Activated CD8-positive, alpha-beta memory T cell treated with anti-CD3 and anti-CD28 coated beads for 24 hours (primary cell): Measurements from ENCODE around the gene S100A13.
"Not testable (repeated sequence)": the region's sequence is repeated elsewhere in the genome, so short reads cannot be mapped to it uniquely, and the experiment has no call there.

ENCODE experiments used
- DNase-seq: peaks from one replicate; pipeline ENCODE4 v3.0.0-alpha.2; 2020

S100A13 gene

GRCh38 chr1:153647346-153647714 is 20.0 kb upstream of the S100A13 start:
- DNase-seq, result no peak

DNA sequence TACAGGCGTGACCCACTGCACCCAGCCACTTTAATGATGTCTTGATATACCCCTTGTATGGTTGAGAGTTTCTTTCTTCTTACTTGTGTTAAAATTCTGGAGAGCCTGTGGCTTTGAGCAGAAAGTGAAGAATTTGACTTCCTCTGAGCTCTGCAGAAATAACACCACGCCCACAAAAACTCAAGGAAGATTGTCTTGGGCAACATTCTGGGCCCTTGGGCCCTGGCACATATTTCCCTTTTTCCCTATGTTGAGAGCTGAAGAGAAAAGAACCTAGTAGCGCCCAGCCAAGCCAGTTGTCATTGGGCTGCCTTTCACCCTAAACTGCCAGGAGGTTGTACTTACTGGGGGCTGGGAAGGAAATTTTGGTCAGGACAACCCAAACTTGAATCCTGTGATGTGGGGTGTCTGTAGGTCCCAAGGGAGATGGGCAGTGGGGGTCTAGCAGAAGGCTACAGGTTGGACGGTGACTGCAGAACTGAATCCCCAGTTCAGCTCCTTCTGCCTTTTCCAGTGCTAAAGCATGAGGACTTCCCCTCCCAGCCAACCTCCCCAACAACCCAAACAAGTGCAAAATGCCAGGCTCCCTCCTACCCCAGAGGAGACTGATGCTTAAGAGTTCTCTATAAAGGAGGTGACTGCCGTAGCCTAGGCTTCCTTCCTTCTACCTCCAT is 19.5 kb upstream of the S100A13 start:
- DNase-seq, result no peak

GRCh38 chr1:153643816-153644215 is 16.5 kb upstream of the S100A13 start:
- no peak for DNase-seq

DNA sequence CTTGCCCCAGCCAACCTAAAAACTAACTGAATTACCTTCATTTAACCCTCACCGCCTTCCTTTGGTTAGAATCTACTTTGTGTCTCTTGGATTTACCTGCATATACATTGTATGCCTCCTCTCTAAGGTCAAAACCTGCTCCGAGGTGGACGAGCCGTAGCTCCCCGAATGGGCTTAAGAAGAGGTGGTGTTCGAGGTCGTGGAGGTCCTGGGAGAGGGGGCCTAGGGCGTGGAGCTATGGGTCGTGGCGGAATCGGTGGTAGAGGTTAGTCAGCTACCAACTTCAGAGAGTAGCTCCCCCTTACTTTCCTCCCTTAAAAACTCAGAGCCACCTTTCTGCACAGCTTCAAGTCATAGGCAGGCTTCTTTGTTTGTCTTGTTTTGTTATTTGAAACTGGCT is 15.8 kb upstream of the S100A13 start:
- no peak for DNase-seq

GRCh38 chr1:153642161-153642560 is 14.9 kb upstream of the S100A13 start:
- no peak for DNase-seq

GRCh38 chr1:153640861-153641260 is 13.6 kb upstream of the S100A13 start:
- no peak for DNase-seq

DNA sequence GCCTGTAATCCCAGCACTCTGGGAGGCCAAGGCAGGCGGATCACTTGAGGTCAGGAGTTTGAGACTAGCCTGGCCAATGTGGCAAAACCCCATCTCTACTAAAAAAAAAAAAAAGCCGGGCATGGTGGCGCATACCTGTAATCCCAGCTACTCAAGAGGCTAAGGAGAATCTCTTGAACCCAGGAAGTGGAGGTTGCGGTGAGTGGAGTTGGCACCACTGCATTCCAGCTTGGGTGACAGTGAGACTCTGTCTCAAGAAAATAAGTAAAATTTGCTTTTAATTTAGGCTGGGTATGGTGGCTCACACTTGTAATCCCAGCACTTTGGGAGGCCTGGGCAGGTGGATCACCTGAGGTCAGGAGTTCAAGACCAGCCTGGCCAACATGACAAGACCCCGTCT is 12.9 kb upstream of the S100A13 start:
- DNase-seq, result not testable (repeated sequence)

GRCh38 chr1:153639280-153639679 is 12.0 kb upstream of the S100A13 start:
- no peak for DNase-seq

DNA sequence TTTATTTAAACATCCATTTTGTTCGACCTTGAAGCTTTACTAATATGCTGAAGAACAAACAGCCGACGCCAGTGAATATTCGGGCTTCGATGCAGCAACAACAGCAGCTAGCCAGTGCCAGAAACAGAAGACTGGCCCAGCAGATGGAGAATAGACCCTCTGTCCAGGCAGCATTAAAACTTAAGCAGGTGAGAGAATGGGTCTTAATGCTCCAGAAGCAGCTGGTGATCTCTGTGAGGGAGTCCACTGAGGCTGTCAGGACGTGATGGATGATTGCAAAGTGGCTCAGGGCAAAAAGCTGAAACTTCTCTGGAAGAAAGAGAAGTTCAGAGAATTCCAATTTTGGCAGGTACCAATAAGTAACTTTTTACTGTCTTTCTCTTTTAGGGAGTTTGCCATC is 11.0 kb upstream of the S100A13 start:
- no peak for DNase-seq

DNA sequence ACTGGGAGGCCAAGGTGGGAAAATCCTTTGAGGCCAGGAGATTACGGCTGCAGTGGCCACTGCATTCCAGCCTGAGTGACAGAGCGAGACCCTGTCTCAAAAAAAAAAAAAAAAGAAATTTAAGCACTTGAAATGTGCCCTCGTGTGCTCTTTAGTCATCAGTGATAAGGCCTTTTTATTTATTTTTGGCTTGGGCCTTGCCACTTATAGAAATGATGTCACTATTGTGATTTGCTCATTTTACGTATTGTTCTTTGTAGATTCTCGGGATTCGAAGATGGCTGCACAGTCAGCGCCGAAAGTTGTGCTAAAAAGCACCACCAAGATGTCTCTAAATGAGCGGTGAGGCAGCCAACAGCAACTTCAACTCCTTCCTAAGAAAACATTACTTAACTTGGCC is 9.0 kb upstream of the S100A13 start:
- no peak for DNase-seq

DNA sequence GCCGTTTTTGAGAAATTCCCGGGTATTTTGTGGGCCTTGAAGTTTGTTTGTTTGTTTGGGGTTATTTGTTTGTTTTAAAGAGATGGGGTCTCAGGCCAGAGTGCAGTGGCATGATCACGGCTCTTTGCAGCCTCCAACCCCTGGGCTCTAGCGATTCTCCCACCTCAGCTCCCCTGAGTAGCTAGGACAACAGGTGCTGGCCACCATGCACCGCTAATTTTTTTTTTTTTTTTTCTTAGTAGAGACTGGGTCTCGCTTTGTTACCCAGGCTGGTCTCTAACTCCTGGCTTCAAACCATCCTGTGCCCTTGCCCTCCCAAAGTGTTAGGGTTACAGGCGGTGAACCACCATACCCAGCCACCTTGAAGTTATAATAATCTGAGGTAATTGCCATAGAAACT is 8.6 kb upstream of the S100A13 start:
- no peak for DNase-seq

GRCh38 chr1:153633754-153634665 is 6.7 kb upstream of the S100A13 start, which contains the start of gene CHTOP:
Gene CHTOP (plus strand): TSS chr1:153634066. CDS start chr1:153636589, 2,523 bp downstream.
- peak; percentile 100 for DNase-seq

DNA sequence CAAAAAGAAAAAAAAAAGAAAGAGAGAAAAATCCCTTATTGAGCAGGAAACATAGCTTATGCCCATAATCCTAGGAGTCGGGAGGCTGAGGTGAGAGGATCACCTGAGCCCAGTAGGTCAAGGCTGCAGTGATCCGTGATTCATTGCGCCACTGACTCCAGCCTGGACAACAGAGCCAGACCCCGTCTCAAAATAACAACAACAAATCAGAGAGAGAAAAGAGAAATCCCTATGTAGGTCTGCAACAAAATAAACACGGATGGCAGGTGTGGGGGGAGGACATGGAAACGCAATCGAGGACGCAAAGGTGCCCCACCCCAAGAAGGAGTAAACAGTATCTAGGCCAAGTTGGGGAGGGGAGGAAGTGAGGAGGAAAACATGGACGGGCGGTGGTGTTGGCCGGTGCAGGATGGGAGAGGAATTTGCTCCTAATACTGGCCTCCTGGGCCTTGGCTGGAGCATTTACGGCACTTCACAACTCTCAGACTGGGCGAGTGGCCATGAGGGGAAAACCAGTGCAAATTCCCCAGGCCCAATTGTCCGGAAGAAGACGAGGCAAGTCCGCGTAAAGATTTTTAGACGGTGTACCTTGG is 6.0 kb upstream of the S100A13 start:
- no peak for DNase-seq

- DNase-seq, result no peak
These were observed 4.0 kb upstream of the S100A13 start for GRCh38 chr1:153631047-153632022.

GRCh38 chr1:153630384-153630783 is 3.1 kb upstream of the S100A13 start:
- DNase-seq, result no peak

DNA sequence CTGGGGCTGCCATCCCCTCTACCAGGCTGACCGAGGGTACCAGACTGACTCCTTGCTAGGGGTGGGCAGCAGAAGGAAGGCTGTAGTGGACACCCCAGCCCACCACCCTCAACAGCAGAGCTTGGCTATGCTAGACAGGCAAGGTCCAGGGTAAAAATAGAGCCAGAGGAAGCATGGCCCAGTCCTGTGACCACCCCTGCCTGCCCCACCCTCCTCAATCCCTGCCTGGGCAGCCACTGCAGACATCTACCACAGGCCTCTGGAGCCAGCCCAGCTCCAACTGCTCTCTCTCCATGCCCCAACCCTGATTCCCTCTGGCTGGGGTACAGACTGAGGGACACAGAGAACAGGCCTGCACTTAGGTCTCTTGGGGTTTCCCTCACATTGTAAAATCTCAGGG is 2.7 kb upstream of the S100A13 start:
- no peak for DNase-seq

- no peak for DNase-seq
These were observed 2.0 kb upstream of the S100A13 start for GRCh38 chr1:153629343-153629665.

DNA sequence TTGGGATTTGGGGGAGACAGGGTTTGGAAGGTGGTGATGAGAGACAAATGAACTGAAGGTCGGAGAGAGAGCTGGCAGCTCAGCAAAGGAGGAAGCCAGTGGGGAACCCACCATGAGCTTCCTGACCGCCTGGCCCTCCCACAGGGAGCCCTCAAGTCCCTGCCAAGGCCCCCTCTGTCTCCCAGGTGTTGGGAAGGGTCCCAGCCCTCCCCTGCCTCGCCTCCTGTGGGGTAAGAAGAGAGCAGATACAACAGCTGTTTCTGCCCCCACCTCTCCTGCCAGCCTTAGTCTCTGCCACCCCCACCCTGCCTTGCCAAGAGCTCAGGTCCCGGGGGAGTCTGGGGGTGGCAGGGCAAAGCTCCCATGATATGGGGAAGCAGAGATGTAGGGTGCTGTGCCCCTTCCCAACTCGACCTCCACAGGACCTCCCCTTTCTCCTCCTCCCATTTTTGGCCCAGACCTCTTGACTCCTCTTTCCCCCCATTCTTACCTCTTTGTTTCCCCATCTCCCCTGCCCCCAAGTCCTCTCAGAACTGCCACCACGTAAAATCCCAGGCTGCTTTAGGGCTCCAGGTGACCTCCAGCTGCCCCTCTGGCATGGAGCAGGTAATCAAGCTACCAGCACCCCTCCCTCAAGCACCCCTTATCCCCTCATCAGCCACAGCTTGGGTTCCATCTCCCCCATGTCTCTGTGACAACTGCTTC is 1.5 kb upstream of the S100A13 start:
- no peak for DNase-seq

GRCh38 chr1:153627715-153628626 is 666 bp upstream of the S100A13 start, which contains the start of gene S100A1:
Gene S100A1 (plus strand): TSS chr1:153628434. CDS start chr1:153630522, 2,088 bp downstream.
- no peak for DNase-seq

DNA sequence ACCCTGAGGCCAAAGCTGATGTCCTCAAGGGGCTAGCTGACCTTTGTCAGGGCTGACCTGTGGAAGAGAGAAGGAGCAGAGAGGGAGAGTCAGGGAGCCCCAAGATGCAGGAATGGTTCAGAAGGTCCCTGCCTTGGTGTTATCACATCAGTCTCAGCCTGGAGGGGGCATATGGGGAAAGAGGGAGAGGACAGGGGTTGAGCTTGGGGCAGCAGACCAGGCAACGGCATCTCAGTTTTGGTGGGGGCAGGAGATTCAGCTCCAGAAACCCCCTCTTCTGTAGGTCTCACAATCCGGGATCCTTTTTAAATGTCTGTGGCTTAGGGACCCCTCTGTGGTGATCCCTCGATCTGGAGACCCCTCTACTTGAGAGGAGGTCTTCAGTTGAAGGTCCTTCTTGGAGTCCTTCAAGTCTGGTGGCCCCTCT is 815 bp downstream of the S100A13 start:
- no peak for DNase-seq
